HG03442 (cell line): Measurements from ENCODE around the gene BTNL8.
A peak's percentile ranks its signal among the peaks of the same experiment; 100 is the strongest.

Experiments used
- ATAC-seq: cut with Tn5 transposase; IDR thresholded peaks from one replicate; pipeline ENCODE4 v1.9.1; 2021; ENCODE audit warnings: mild to moderate bottlenecking, moderate library complexity; ENCODE audit not compliant: unreplicated experiment

Gene BTNL8

DNA sequence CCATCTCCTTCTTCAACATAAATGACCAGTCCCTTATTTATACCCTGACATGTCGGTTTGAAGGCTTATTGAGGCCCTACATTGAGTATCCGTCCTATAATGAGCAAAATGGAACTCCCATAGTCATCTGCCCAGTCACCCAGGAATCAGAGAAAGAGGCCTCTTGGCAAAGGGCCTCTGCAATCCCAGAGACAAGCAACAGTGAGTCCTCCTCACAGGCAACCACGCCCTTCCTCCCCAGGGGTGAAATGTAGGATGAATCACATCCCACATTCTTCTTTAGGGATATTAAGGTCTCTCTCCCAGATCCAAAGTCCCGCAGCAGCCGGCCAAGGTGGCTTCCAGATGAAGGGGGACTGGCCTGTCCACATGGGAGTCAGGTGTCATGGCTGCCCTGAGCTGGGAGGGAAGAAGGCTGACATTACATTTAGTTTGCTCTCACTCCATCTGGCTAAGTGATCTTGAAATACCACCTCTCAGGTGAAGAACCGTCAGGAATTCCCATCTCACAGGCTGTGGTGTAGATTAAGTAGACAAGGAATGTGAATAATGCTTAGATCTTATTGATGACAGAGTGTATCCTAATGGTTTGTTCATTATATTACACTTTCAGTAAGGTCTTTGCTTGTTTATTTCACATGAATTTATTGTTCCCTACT, 51.5 kb downstream of the BTNL8 start:
- ATAC-seq = no peak

DNA sequence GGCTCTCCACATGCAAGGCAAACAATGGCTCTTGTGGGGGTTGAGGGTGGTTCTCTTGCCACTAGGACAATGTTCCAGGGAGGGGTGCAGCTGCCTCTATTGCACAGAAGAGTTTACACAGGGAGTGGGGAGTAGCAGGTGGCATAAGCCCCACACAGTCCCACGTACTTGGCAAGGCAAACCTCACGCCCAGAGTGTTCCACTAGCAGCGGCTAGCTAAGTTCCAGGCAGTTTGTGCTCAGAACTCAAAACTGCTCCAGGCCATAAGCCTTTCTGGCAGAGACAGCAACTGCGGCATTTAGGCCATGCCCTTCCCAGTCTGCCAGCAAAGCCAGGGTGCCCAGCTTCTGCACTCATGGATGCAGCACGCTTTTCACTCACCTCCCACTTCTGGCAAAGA, 60.7 kb downstream of the BTNL8 start:
- ATAC-seq = no peak

DNA sequence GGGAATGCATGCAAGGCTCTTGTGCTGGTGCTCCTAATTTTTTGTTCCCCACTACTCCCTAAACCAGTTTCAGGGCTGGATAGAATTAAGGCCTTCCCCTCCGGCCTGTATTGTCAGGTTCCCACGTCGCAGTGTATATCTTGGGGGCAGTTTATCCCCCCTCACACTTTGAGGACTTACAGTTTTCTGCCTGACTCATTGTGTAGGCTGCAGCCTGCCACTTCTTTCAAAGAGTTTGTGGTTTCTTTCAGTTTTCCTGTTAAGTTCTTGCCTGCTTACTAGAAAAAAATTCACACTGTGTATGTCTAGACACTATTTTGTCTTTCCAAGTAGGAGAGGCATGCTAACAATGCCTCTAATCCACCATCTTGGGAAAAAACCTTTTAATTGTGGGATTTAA, 61.2 kb downstream of the BTNL8 start:
- no peak for ATAC-seq

DNA sequence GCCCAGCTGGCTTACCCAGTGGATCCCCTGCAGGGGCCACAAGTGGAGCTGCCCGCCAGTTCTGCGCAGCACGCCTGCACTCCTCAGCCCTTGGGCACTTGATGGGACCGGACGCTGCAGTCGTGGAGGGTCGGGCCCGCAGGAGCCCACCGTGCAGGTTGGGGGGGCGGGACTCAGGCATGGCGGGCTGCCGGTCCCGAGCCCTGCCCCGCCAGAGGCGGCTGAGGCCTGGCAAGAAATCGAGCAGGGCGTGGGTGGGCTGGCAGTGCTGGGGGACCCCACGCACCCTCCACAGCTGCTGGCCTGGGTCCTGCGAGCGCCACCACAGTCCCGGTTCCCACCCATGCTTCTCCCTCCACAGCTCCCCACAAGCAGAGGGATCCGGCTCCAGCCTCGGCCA, 70.4 kb downstream of the BTNL8 start:
- no peak for ATAC-seq

DNA sequence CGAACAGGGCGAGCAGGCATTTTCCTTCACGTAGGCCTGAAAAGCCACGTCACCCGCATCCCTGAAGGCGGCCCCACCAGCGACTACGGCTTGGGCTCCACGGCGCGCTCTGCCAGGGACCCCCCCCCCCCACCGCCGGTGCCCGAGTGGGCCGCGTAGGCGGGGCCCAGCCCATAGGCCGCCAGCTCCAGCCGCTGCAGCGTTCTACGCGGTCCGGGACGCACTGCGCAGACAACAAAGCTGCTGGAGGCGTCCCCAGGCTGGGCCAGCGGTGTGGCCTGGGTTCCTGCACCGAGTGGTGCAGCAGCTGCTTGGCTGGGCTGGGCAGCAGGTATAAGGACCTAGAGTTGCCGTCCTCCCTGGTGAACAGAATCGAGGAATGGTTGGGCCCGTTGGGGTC, 71.4 kb downstream of the BTNL8 start:
- ATAC-seq = no peak

DNA sequence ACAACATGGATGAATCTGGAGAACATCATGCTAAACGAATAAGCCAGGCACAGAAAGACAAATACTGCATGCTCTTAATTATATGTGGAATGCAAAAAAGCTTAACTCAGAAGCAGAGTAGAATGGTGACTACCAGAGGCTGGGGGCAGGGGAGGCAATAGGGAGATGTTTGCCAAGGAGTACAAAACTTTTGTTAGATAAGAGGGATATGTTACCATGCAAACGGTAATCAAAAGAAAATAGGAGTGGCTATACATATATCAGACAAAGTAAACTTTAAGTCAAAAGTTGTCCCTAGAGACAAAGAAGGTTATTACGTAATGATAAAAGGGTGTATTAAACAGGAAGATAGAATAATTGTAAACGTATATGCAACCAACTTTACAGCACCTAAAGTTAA, 71.9 kb downstream of the BTNL8 start:
- ATAC-seq = no peak

DNA sequence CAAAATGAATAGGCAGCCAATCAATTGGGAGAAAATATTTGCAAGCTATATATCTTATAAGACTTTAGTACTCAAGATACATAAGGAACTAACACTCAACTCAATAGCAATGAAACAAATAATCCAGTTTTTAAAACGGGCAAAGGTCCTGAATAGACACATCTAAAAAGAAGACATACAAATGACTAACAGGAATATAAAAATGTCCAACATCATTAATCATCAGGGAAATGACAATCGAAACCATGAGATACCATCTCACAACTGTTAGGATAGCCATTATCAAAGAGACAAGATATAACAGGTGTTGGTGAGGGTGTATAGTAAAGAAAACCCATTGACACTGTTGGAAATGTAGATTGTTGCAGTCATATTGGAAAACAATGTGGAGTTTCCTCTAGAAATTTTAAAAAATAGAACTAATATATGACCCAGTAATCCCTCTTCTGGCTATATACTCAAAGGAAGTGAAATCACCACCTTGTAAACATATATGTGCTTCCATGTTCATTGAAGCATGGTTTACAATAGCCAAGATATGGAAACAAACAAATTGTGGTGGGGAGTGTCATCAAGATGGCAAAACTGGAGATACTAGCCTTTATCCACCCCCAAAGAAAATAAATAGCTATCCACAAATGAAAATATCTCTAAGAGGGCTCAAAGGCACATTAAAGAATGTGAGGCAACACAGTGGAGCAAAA, 75.8 kb downstream of the BTNL8 start:
- no peak for ATAC-seq

DNA sequence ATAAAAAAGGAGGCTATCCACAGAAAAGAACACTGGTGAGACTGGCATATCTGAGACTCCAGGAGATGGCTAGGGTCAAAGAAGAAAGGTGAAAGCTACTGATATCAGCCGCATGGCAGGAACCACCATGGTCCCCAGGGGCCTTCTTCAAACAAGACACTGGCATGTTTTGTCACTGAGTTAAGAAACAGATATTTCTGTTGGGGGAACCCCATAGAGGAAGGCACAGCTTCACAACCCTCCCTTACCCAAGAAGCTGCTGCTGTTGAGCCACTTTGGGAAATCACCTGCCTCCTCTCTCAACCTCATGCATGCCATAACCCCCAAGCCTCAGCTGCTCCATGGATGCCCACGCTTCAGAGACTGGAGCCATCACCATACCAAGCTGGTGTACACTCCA, 76.4 kb downstream of the BTNL8 start:
- peak; percentile 84 for ATAC-seq

DNA sequence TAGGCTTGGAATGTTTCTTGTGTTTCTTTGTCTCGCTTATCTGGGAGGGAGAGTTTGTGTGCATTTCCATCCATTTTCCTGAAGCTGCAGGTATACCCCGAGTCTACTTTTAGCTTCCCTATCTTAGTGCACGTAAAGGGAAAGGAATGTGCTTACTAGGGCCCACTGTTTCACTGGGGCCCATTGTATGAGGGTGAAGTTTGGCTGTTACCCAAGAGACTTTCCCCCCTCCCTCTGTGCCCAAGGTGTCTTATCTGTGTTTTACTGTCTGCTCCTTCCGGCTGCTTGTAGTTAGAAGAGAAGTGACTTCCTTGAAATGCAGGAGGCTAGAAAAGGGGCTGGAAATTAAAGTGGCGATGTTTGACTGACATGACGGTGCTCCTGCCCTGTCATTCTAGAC, 77.6 kb downstream of the BTNL8 start:
- no peak for ATAC-seq

DNA sequence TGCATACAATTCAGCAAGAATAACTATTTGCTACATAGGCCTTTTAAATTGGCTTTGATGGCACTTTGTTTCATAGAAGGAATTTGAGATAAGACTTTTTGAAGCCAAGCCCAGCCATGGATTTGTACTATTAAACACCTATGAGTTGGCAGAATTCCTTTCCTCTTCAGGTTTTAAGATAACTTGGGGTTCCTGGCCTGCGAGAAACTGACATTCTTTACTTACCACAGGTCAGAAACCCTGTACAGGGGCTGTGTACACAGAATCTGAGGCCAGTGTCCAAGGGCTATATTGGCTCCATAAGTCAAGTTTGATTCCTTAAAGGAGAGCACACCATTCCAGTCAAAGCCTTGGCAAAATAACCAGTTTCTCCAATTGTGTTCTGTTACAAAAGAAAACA, 78.9 kb downstream of the BTNL8 start:
- ATAC-seq = no peak

DNA sequence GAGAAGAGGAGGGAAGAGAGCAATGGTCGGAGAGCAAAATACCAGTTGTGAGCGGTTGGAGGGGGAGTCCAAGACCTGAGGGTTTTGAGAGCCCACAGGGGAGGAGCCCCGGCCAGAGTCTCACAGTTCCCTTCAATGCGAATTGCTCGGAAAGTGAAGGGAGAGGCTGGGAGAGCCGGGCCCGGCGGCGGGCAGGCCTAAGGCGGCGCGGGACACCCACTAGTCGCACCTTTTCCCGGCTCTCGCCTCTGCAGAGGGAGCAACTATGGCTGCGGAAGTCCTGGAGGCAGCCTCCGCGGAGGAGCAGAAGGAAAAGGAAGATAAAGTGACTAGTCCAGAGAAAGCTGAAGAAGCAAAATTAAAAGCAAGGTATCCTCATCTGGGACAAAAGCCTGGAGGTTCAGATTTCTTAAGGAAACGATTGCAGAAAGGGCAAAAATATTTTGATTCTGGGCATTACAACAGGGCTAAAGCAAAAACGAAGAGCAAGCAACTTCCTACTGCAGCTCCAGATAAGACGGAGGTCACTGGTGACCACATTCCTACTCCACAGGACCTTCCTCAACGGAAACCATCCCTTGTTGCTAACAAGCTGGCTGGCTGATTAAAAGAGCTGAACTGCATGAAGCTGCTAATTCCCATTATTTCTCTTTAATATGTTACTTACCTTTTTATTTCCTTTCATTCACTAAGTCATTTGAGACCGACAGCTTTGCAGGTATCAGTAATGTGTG, 83.2 kb downstream of the BTNL8 start:
- no peak for ATAC-seq

DNA sequence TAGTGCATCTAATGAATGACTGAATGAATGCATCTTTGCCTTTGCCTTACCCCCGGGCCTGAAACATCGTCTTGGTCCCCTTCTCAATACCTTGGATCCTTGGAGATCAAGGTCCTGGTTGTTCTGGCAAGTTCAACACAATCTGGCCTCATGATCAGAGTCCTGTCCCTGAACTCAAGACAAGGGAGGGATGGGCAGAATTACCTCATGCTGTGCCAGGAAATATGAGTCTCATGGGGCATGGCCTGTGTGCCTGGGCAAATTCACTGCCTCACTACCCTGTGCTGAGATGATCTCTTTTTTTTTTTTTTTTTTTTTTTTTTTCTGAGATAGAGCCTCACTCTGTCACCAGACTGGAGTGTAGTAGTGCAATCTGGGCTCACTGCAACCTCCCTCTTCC, 89.1 kb downstream of the BTNL8 start:
- no peak for ATAC-seq

DNA sequence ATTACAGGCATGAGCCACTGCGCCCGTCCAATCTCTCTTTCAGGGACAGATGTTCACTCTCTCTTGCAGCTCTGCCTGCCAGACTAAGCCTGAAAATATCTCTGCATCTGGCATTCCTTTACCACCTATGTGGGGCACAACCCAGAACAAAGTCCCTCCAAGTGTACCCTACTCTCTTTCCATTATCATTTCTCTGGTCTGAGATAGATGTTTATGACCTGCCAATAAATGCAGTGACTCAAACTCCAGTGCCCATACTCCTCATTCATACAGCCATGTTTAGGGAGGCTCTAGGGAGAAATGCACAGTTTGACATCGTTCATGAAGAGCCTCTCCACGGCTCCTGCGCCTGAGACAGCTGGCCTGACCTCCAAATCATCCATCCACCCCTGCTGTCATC, 89.6 kb downstream of the BTNL8 start, which contains the start of gene BTNL3:
Gene BTNL3, plus strand, starts transcription at position 255 of the 400 bp plus-strand sequence. CDS start 183 bp downstream, outside the sequence.
- ATAC-seq = no peak

DNA sequence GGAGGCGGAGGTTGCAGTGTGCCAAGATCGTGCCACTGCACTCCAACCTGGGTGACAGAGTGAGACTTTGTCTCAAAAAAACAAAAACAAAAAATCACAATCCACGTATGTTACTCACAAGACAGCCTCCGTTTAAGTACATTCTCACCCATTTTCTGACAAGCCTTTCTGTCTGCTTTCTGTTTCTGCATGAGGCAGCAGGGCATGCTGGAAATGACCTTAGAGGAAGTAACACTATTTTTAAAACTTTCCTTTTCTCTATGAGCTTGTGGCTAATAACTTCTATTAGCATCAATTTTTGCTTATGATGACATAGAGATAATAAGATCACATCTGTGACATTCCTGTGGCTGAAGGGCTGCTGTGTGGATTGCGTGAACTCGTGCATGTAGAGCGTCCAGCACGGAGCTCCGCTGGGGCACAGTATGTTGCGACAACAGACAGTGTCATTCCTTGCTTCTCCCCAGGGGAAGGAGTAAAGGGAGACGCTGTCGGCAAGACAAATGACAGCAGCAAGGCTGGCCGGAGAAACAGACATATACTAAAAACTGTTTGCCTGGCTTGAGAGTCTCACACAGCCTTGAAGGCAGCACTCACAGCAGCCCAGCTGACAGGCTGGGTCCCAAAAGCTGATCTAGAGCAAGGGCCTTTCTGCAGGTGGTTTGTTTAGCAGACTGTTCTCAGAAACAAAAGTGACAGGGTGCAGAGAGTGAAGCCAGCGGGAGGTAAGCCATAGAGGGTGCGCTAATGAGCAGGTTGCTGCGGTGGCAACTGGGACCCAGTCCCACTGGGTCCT, 91.3 kb downstream of the BTNL8 start:
- no peak for ATAC-seq

DNA sequence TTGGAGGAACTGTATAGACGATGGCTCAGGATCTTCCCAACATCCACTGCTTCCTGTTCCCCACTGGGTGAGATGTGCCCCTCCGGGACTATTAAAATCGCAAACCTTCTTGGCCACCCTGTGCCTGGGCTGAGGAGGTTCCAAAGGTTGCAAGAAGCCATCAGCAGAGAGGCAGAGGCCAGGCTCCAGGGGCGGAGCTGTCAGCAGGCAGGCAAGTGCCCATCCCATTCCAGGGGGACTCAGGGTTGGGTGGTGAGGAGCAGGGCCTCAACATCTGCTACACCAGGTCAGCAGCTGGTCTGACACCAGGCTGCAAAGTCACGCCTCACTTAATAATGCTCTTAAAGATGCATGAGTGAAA, 91.9 kb downstream of the BTNL8 start:
- ATAC-seq = no peak
